ENCODE results near the gene TMEM89.

TMEM89 gene

DNA sequence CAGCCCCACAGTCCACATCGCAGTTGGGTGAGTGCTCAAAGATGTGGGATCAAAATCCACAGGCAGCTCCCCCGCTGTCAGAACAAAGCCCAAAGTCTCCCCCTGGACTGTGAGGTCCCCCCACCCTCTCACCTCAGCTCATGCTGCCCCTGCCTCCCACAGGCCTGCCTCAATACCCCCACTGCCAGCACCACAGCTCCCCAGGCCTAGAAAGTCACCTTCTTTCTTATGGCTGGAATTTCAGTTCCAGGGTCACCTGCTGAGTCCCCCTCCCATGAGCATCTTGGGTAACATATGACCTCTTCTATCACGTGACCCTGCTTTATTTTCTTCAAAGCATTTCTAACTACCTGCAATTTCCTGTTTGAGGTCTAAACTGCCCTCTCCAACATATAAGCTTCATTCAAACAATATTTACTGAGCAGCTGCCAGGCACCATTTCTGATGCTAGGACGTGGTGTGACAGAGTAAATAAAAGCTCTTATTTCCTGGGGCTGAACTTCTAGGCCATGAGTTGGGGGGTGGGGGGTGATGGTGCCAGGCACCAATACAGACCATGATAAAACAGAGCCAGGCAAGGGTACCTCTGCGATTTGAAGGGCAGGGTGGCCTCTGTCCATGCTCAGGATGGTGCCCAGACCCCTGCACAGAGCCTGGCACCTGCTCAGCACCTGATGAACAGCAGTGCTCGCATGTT is 2.4 kb upstream of the TMEM89 start:
- no peak for DNase-seq
- in situ Hi-C loops (cut with MboI; ENCODE audit: low pct_unique_long_range_greater_than_20kb, low sequenced_read_pairs) = no loop called here

DNA sequence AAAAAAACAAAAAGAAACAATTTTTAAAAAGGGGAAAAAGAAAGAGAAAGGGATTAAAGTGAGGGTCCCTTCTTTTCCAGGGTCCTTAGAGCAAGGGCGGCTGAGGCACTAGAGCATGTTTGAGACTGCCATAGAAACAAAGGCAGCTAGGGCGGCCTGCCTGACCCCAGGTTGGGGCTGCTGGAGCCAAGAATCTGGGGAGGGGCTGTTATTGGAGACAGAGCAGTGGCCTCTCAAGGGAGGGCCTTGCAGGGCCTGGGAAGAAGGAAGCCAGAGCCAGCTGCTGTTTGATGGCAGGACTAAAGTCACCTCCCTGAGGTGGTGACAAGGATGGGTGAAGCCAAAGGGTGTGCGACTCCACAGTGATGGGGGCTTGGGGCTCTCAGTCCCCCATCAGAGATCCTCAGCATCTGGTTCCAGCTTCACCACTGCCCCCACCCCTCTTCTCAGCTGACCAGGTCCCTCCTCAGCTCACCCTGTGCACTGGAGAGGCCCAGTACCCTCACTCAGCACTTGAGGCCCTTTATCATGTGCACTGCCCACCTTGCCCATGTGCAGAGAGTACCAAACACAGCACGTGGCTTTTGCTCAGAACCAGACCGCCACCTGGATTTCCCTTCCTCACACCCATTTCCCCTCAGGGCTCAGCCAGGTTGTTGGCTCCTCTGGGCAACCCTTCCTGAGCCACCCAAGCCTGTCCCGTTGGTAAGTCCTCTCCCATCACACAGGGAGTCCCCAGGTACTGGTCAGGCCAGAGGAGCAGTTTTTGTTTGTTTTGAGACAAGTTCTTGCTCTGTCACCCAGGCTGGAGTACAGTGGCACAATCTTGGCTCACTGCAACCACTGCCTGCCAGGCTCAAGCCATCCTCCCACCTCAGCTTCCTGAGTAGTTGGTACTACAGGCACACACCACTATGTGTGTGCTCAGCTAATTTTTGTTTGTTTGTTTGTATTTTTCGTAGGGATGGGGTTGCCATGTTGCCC is 1.7 kb downstream of the TMEM89 start:
- no peak for DNase-seq
- in situ Hi-C loops (cut with MboI; ENCODE audit: low pct_unique_long_range_greater_than_20kb, low sequenced_read_pairs) = no loop called here

DNA sequence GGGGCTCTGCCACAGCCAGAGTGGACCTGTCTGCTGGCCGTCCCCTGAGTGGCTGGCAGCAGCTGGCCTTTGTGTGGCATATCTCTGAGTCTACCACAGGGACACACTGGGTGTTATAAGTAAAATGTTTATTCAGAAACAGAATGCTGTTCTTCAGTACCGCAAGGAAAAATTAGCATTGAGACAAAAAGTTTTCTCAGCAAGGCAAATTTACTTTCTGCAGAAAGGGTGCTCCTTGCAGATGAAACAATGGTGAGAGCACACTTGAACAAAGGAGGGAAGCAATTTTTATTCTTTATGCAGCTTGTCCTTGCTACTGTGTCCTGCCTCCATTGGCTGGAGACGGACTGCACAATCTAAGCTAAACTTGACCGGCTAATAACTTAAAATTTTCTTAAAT is 4.0 kb downstream of the TMEM89 start:
- in situ Hi-C loops (cut with MboI; ENCODE audit: low pct_unique_long_range_greater_than_20kb, low sequenced_read_pairs) = no loop called here
- no peak for DNase-seq

DNA sequence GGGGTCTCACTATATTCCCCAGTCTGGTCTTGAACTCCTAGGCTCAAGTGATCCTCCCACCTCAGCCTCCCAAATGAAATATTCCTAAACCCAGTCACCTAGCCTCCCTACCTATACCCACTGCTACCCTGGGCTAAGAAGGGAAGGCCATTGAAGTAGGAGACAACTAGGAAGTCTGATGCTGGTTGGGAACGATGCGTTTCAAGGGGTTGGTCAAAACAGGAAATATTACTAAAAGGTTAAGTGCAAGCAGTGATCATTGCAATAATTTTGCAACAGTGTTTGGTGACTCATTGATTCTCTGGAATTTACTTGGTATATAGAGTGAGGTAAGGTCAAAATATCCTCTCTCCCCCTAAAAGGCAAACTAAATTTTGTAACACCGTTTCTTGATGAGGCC is 7.5 kb downstream of the TMEM89 start:
- in situ Hi-C loops (cut with MboI; ENCODE audit: low pct_unique_long_range_greater_than_20kb, low sequenced_read_pairs) = no loop called here
- no peak for DNase-seq

DNA sequence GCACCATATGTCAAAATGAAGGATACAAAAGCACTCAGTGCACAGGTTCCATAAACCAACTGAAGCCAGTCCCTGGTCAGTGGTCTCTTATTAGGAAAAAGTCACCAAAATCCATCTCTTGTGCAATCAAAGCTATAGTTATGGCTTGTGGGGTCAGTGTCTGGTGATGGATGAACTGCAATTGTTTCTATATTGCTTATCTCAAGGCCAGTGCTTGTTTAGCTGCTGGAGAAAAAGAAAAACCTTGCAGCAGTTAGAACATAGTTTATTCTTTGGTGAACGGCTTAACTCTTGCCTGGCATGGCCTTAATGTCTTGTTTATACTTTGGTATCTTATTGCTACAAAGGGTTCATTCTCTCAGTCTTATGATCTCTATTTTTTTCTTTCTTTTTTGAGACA is 9.3 kb downstream of the TMEM89 start:
- no peak for DNase-seq
- in situ Hi-C loops (cut with MboI; ENCODE audit: low pct_unique_long_range_greater_than_20kb, low sequenced_read_pairs) = no loop called here

DNA sequence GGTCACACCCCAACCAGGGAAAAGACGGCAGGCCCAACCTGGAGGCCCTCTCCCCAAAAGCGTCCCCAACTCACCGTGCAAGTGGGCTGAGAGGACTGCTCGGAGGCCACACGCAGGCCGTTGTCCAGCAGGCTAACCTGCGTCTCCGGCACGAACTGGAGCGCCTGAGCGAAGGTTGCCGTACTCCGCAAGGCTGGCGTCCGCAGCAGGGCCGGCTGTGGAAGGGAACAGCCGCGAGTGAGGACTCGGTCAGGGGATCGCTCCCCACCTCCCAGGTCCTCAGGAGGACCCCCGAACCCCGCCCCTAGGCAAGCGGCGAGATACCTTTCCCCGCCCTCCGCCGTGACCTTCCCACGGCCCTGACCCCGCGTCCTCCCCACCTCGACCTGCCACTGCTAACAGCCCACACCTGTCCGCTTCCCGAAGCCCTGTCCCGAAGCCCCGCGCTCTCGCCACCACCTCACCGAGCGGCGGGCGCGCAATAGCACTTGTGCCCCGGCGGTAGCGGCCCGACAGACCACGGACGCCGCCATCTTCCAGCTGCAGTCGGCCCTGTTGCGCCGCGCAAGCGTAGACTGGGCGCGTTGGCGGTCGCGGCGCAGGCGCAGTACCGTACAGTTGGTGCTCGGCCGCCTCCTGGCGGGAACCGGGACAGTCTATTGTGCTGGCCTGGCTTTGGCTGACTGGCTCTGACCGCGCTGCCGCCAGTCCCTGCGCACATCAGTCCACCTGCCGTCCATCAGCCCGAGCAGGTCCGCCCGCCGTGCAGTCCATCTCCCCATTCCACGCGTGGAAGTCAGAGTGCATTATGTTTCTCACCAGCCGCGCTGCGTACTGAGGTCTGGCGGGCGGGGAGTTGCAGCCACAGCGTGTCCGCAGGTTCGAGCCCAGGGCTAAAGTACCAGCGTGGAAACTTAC is 12.2 kb downstream of the TMEM89 start, which contains the start of gene UQCRC1:
TSS of gene UQCRC1 (minus strand) at position 559 of the 918 bp plus-strand sequence. CDS start at position 533, 26 bp downstream.
- DNase-seq = peak; percentile 92
- in situ Hi-C loops (cut with MboI; ENCODE audit: low pct_unique_long_range_greater_than_20kb, low sequenced_read_pairs) = no loop called here

DNA sequence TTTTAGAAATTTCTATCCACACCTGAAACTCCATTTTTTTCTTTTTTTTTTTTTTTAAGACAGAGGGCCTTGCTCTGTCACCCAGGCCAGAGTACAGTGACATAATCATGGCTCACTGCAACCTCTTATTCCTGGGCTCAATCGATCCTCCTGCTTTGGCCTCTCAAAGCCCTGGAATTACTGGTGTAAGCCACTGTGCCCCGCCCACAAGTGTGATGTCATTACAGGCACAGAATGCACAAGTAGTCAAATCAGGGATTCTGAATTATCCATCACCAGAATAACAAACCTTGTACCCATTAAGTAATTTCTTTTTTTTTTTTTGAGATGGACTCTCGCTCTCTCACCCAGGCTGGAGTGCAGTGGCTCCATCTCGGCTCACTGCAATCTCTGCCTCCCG is 14.1 kb downstream of the TMEM89 start:
- DNase-seq = no peak

DNA sequence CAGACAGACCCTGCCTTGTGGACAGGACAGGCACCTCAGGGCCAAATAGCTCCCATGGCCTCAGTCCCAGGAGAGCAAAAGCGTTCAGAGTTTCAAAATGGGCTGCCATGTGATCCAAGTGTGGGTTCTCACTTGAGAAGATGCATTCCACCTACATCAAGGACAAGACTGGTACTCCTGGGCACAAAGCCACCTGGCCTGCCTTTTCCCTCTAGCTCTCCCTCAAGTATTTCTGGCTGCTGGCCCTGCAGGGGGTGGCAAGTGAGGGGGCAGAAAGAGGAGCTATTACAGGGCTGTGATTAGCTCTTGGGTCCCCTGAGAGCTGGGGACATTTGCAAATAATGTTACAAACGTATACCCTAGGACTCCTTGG is 20.0 kb downstream of the TMEM89 start:
- in situ Hi-C loops (cut with MboI; ENCODE audit: low pct_unique_long_range_greater_than_20kb, low sequenced_read_pairs) = no loop called here
- no peak for DNase-seq

More for the DNA sequence above, 14.1 kb downstream of the TMEM89 start:
- in situ Hi-C loops (cut with MboI; ENCODE audit: low pct_unique_long_range_greater_than_20kb, low sequenced_read_pairs) = no loop called here

DNA sequence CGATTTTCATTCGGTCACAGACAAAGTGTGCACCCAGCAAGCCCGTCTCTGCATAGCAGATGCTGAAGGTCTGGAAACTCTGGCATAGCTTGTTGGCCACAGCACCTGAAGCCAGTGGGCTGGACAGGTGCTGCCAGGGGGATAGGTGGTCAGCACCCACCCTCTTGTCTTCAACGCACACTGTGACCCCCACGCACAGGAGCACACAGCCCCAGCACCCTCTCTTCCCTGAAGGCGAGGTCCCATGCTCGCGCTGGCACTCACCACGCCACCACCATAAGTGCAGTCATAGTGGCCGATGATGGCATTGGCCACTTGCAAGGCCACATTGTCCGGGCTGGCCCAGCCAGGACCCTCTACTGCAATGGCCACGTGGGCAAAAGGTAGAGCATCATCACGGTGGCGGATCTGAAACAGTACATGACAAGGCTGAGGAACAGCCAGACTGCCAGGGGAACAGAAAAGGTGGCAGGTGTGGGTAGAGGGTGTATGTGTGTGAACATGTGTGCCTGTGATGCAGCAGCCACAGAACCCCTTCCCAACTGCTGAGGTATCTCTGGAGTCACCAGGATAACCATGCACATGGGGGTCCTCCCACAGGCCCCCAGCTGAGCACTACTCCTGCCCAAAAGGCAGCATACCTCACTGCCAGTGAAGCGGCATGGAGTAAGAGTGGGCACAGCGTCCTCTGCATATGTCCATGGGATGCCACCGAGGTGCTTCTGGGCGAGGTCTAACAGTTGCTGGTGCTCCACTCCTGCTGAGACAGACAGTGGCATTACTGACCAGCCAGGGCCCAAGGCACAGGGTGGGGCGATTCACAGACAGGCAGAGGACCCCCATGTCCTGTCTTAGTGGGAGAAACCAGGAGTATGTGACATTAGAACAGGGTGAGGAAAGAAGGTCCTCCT is 20.6 kb downstream of the TMEM89 start:
- in situ Hi-C loops (cut with MboI; ENCODE audit: low pct_unique_long_range_greater_than_20kb, low sequenced_read_pairs) = no loop called here
- DNase-seq = no peak

DNA sequence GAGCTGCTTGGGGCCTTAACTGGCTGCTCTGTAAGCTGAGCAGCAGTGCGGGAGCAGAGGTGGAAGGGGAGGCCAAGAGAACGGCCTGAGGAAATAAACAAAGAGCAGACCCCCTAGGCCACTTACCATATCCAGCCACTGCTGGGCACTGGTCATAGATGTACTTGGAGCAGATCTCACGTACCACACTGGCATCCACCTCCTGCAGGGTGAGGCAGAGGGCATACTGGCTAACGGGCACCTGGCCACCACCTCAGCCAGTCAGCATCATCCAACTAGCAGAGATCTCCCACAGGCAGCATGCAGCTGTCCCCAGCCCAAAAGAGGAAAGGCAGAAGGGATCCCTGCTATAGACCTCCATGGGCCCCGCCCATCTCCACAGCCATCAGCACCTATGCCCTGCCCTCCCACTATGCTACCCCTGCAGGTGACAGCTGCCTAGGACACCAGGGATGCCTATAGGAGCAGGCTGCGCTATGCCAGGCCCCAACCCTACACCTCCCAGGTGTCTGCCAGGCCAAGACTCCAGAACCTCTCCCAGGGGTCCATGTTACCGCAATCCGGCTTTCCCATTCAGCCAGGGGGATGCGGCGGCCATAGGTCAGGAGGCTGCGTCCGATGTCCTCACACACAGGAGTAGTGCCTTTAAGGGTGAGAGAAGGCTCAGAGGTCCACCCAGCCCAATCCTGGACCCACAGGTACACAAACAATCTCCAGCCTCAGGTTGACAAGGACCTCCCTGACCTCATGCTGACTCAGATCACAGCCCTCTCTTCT is 21.9 kb downstream of the TMEM89 start:
- no peak for DNase-seq
- in situ Hi-C loops (cut with MboI; ENCODE audit: low pct_unique_long_range_greater_than_20kb, low sequenced_read_pairs) = no loop called here

DNA sequence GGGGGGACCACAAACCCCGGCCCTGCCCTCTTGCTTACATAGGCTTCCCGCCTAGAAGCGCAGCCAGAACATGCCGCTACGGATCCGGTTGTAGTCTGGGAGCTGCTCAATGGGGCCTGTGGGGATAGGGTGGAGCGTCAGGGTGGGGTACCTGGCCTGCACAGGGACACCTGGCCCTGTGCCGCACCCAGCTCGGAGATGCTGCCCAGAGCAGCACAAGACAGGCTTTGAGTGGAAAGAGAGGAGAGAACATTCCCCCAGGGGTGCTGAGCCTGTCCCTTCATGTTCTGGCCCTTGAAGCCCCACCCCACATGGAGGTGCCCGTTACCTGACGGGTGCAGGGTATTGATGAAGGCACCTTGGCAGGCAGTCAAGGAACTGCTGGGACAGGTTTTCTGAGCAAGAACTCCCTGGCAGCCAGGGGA is 22.5 kb downstream of the TMEM89 start:
- in situ Hi-C loops (cut with MboI; ENCODE audit: low pct_unique_long_range_greater_than_20kb, low sequenced_read_pairs) = no loop called here
- DNase-seq = no peak

DNA sequence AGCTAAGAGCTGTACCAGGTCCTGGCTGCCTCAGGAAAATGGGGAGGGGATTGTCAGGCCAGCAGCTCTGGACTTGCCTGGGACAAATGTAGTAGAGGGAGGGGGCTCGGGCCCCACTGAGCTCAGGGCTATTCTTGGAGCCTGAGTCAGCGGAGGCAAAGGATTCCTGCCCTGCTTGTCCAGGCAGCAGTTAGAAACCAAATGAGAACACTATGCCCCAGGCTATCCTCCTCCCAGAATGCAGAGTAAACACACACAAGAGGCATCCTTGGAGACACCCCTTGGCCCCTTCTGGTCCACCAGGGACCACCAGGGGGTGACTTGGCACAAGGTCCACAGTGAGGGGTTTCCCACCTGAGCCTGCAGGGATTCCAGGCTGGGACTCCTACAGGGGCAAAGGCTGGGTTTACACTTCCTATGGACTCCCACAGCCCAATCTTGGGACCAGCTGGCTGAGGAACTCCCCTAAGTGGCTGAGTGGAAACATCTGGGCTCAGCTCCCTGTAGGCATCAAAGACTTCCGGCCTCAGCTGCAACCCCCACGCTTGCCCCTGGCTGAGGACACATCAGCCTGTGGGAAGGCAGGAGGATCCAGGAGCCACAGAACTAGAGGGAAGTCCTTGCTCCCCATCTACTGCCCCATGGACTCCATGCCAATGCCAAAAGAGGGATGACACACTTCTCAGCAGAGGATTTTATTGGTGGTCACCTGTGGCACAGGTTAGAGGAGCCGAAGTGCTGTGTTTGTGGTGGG is 23.1 kb downstream of the TMEM89 start:
- in situ Hi-C loops (cut with MboI; ENCODE audit: low pct_unique_long_range_greater_than_20kb, low sequenced_read_pairs) = no loop called here
- DNase-seq = peak; percentile 49

DNA sequence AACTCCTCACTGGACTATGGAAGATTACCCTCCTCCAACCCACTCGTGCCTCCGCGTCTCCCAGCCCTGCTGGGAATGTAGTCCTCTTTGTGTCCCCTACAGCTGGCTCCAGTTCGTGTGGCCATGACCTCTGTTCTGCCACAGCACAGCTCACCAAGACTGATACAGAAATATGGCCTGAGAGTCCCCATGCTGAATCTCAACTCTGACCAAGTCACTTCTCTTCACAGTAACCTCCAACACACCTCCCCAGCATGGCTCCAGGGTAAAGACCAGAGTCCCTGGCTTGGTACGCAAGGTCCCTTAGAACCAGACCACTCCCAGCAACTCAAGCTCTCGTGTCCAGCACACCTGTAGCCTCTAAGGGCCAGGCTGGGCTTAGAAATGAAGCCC is 24.2 kb downstream of the TMEM89 start:
- DNase-seq = no peak
- in situ Hi-C loops (cut with MboI; ENCODE audit: low pct_unique_long_range_greater_than_20kb, low sequenced_read_pairs) = no loop called here

DNA sequence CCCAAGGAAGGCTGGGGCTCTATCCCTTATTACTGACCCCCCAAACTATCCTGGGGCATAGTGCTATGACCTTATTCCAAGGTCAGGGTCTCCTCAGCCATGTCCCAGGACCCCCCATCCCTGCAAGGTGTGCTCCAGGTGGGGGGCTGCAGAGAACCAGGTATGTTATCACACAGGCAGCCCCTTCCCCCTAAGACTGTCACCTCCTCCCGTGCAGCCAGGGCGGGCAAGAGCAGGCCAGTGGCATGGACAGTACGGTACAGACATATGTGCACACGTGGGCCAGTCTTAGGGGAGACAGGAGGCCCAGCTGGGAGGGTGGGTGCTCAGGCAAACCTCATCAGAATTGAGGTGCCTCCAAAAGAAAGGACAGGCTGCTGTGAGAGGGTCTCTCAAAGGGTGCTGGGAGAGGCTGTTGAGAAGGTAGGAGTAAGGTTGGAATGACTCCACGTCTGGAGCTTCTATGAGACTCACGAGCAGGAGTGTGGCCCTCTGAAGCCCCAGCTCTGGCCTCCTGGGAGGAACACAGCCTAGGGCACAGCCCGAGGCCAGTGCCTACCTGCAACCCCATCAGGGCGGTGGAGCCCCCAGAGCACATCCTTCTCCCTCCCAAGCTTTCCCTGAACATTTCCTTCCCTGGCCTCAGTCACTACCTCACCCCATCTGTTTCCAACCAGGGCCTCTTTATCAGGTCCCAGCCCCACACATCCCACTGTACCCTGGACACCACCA is 24.7 kb downstream of the TMEM89 start:
- no peak for DNase-seq
- in situ Hi-C loops (cut with MboI; ENCODE audit: low pct_unique_long_range_greater_than_20kb, low sequenced_read_pairs) = no loop called here

DNA sequence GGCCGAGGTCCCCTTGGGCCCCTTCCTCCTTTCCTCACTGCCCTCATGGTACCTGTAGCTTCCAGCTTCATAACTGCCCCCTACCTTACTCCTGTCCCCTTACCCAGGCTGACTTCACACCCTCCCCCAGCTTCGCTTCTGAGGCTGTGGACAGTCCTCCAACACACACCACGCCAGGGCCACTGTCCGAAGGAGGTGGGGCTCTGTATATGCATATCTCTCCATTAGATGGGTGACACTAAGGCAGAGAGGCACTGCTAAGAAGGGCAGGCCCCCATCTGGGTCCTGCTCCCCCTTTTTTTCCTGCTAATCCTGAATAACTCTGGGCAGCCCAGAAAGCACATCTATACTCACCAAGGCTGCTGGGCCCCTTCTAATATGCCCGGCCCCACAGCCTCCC is 25.4 kb downstream of the TMEM89 start:
- in situ Hi-C loops (cut with MboI; ENCODE audit: low pct_unique_long_range_greater_than_20kb, low sequenced_read_pairs) = no loop called here
- DNase-seq = no peak

DNA sequence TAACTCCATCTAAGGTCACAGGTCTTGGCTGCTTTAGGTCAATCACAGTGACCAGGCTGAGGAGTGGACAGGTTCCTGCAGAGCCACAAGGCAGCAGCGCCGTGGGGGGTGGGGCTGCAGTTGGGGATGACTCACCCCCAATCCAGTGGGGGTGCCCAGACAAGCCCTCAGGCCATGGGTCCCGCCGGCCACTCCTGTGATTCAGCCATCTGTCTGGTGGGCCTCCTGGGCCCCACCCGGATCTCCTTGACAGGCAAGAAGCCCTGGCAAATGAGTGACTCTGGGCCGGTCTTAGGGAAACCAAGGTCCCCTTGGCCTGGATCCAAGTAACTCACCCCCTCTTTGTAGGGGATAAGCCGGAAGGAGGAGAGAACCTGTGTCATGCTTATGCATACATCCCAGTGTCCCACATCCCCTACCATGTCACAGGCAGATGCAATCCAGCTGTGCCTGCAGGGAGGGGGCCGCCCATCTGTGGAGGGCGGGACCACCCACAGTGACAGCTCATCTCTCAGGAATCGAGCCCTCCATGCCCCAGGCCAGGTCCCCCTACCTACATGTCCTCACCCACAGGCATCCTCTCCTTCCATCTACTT is 25.9 kb downstream of the TMEM89 start:
- DNase-seq = no peak
- in situ Hi-C loops (cut with MboI; ENCODE audit: low pct_unique_long_range_greater_than_20kb, low sequenced_read_pairs) = no loop called here

All from KBM-7 (cell line).